VCaP (cell line): Measurements from ENCODE around the gene SLC4A1AP.

Source experiments
- H3K27ac ChIP-seq: fragments of 450-650 bp; 2 replicates; pipeline ENCODE4 v1.5.1; 2017
- CTCF ChIP-seq: fragments of 450-650 bp; conservative IDR thresholded peaks from 2 replicates; pipeline ENCODE4 v1.5.1; 2017; ENCODE audit warnings: mild to moderate bottlenecking, moderate library complexity

The SLC4A1AP gene

GRCh38 chr2:27728081-27728858 is 64.6 kb downstream of the SLC4A1AP start:
- H3K27ac ChIP-seq = no peak overlapping the region
- no peak for TF ChIP-seq CTCF

GRCh38 chr2:27729198-27729597 is 65.5 kb downstream of the SLC4A1AP start:
- no peak for TF ChIP-seq CTCF
- H3K27ac ChIP-seq = no peak overlapping the region

- no peak overlapping the region for H3K27ac ChIP-seq
- no peak for TF ChIP-seq CTCF
Measured at GRCh38 chr2:27729614-27730013, 65.9 kb downstream of the SLC4A1AP start.

- TF ChIP-seq CTCF = no peak
- no peak overlapping the region for H3K27ac ChIP-seq
Measured at GRCh38 chr2:27730261-27730662, 66.6 kb downstream of the SLC4A1AP start.

GRCh38 chr2:27730980-27731691 is 67.4 kb downstream of the SLC4A1AP start:
- no peak overlapping the region for H3K27ac ChIP-seq
- TF ChIP-seq CTCF = no peak

GRCh38 chr2:27734305-27734704 is 70.6 kb downstream of the SLC4A1AP start:
- no peak overlapping the region for H3K27ac ChIP-seq
- no peak for TF ChIP-seq CTCF

GRCh38 chr2:27735263-27735904 is 71.7 kb downstream of the SLC4A1AP start:
- TF ChIP-seq CTCF = no peak
- no peak overlapping the region for H3K27ac ChIP-seq
